ENCODE results near the gene CDX2. TPM values are rescaled to one million over a fixed set of nuclear protein-coding genes. Genes with fewer than 3 reads are reported as not detected.

The CDX2 gene
- total and polyA plus RNA-seq, 9 of the 15 experiments (the other 6 are each of a cell fraction or from before 2014, with no cell fraction given) = 0.04 TPM; not detected in 8

GRCh38 chr13:27967736-27968315 lies 1.3 kb downstream of the CDX2 start (continued):
- TF ChIP-seq ZNF263 (CRISPR knock-in tag; IDR thresholded peaks at IDR 0.05; ENCODE audit: borderline replicate concordance) = no peak
- TF ChIP-seq POLR3A (IDR thresholded peaks at IDR 0.05; ENCODE audit: borderline replicate concordance, extremely low read depth, insufficient read depth, insufficient read length) = no peak
- TF ChIP-seq ZNF764 (CRISPR knock-in tag; IDR thresholded peaks at IDR 0.05; ENCODE audit: low read depth) = no peak
- no peak for TF ChIP-seq CHAMP1 (IDR thresholded peaks at IDR 0.05)
- no peak for TF ChIP-seq ZNF609 (CRISPR knock-in tag; IDR thresholded peaks at IDR 0.05; ENCODE audit: borderline replicate concordance)
- TF ChIP-seq STAT5B (CRISPR knock-in tag; IDR thresholded peaks at IDR 0.05) = no peak
- no peak for TF ChIP-seq ID3 (CRISPR knock-in tag; IDR thresholded peaks at IDR 0.05)
- no peak for TF ChIP-seq ID3 (tag; IDR thresholded peaks at IDR 0.05)
- no peak for TF ChIP-seq FOXA1 (IDR thresholded peaks at IDR 0.05; ENCODE audit: borderline replicate concordance)

All from K562 (cell line).